ENCODE data around the gene DNAL4. TPM values are rescaled to one million over a fixed set of nuclear protein-coding genes. Genes with fewer than 3 reads are reported as not detected.

Gene DNAL4
- polyA plus RNA-seq, 3 donors: 8.9 to 9.3 (median 9.0) TPM

- no peak for DNase-seq
These were observed 58.8 kb downstream of the DNAL4 start for GRCh38 chr22:38735126-38735464.

DNA sequence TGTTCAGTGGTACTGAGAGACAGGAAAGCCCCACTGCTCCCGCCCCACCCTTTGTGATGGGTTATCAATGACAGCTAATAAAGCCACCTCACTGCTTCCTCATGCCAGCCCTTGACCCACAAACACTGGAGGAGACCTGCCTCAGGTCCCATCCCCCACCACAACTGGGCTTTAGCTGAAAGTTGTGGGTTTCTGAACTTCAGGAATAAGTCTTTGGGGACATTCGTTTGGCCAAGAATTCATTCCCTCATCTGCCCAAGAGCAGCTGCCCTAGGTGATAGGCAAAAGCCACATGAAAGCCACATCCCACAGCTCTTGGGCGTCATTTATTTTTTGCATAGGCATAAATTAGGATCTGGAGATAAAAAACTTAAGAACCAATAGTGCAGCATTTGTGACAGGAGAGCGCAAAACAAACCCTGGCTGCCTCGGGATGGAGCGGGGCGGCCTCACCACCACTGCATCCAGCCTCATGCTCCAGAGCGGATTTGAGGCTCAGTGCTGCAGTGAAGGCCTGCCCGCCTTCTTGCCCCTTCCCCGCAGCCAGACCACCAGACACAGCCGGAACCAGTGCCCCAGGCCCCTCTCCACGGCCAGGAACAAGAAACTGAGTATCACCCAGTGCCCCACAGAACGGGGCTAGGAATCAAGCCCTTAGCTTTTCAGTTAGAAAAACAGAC lies 59.4 kb downstream of the DNAL4 start:
- H3K4me2 ChIP-seq (replicated peaks; ENCODE audit: extremely low read depth, low read length, poor library complexity, severe bottlenecking): no peak overlapping the region
- peaks cover 77 to 91% of the 10 kb centered on the region in 2 donors for H3K36me3 ChIP-seq (replicated peaks in 1 of 2; ENCODE audit: control insufficient read depth in 1 of 2, insufficient read depth in 2 of 2, low read length in 2 of 2)
- no peak for DNase-seq
- intact Hi-C loops (cut with micrococcal nuclease): no loop called here
- H3K27me3 Mint-ChIP-seq (ENCODE audit: low read depth in 3 of 3): peaks cover 0 to 3% (median 0%) of the 10 kb centered on the region in 3 donors
- H3K27ac ChIP-seq (ENCODE audit: low read depth in 1 of 2, low read length in 2 of 2): peak overlapping the region; percentile 29 to 45
- no peak overlapping the region for H2AFZ ChIP-seq (ENCODE audit: insufficient read depth, low read depth, low read length, poor library complexity, severe bottlenecking)
- peaks cover 11% of the 10 kb centered on the region for H3K79me2 ChIP-seq (ENCODE audit: insufficient read depth, low read length)
- peaks cover 100% of the 10 kb centered on the region for H4K20me1 ChIP-seq (ENCODE audit: insufficient read depth, low read length)
- TF ChIP-seq, protein P1, sequence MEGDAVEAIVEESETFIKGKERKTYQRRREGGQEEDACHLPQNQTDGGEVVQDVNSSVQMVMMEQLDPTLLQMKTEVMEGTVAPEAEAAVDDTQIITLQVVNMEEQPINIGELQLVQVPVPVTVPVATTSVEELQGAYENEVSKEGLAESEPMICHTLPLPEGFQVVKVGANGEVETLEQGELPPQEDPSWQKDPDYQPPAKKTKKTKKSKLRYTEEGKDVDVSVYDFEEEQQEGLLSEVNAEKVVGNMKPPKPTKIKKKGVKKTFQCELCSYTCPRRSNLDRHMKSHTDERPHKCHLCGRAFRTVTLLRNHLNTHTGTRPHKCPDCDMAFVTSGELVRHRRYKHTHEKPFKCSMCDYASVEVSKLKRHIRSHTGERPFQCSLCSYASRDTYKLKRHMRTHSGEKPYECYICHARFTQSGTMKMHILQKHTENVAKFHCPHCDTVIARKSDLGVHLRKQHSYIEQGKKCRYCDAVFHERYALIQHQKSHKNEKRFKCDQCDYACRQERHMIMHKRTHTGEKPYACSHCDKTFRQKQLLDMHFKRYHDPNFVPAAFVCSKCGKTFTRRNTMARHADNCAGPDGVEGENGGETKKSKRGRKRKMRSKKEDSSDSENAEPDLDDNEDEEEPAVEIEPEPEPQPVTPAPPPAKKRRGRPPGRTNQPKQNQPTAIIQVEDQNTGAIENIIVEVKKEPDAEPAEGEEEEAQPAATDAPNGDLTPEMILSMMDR (IDR thresholded peaks at IDR 0.05): no peak
- no peaks in the 10 kb centered on the region for H3K27me3 ChIP-seq (ENCODE audit: control insufficient read depth in 2 of 2, insufficient read depth in 2 of 2, low read length in 2 of 2)
- H3K36me3 Mint-ChIP-seq: peaks cover 72 to 87% of the 10 kb centered on the region in 2 donors
- H3K9me3 ChIP-seq (replicated peaks in 1 of 2; ENCODE audit: control insufficient read depth in 1 of 2, insufficient read depth in 1 of 2, low read length in 2 of 2): no peaks in the 10 kb centered on the region
- 88% methylated on average over 11 of the region's 13 CpGs for WGBS (ENCODE audit: insufficient coverage)
- peak overlapping the region in 6 of 7 donors; percentile 58 to 80 (median 68) for H3K27ac Mint-ChIP-seq
- H3K4me3 Mint-ChIP-seq: no peak overlapping the region
- no peaks in the 10 kb centered on the region for H3K9me3 Mint-ChIP-seq
- H3K9ac ChIP-seq (ENCODE audit: insufficient read depth, low read length, poor library complexity, severe bottlenecking): no peak overlapping the region
- no peaks in the 10 kb centered on the region for H3K4me1 ChIP-seq (ENCODE audit: control insufficient read depth in 1 of 2, insufficient read depth in 2 of 2, low read length in 2 of 2)
- peaks cover 8% of the 10 kb centered on the region for H3K4me1 Mint-ChIP-seq
- H3K4me3 ChIP-seq (replicated peaks in 1 of 3; ENCODE audit: low read depth in 2 of 3, low read length in 3 of 3): no peak overlapping the region

More at GRCh38 chr22:38735126-38735464, 58.8 kb downstream of the DNAL4 start:
- Histone ChIP-seq H3K9me3 (replicated peaks in 1 of 2; ENCODE audit: control insufficient read depth in 1 of 2, insufficient read depth in 1 of 2, low read length in 2 of 2) (no peaks in the 10 kb centered on the region), H2AFZ (ENCODE audit: insufficient read depth, low read depth, low read length, poor library complexity, severe bottlenecking) (no peak overlapping the region), H3K27me3 (ENCODE audit: control insufficient read depth in 2 of 2, insufficient read depth in 2 of 2, low read length in 2 of 2) (no peaks in the 10 kb centered on the region), H3K36me3 (replicated peaks in 1 of 2; ENCODE audit: control insufficient read depth in 1 of 2, insufficient read depth in 2 of 2, low read length in 2 of 2) (peaks cover 77 to 91% of the 10 kb centered on the region in 2 donors), H3K9ac (ENCODE audit: insufficient read depth, low read length, poor library complexity, severe bottlenecking) (no peak overlapping the region), H3K27ac (ENCODE audit: low read depth in 1 of 2, low read length in 2 of 2) (peak overlapping the region in 1 of 2 donors; percentile 23), H3K4me1 (ENCODE audit: control insufficient read depth in 1 of 2, insufficient read depth in 2 of 2, low read length in 2 of 2) (no peaks in the 10 kb centered on the region), H3K4me3 (replicated peaks in 1 of 3; ENCODE audit: low read depth in 2 of 3, low read length in 3 of 3) (no peak overlapping the region), H3K4me2 (replicated peaks; ENCODE audit: extremely low read depth, low read length, poor library complexity, severe bottlenecking) (no peak overlapping the region), H3K79me2 (ENCODE audit: insufficient read depth, low read length) (peaks cover 17% of the 10 kb centered on the region), H4K20me1 (ENCODE audit: insufficient read depth, low read length) (peaks cover 100% of the 10 kb centered on the region)
- WGBS (ENCODE audit: insufficient coverage): 98% methylated on average over 7 of the region's 7 CpGs
- Mint-ChIP-seq H3K4me3 (no peak overlapping the region), H3K27ac (peak overlapping the region in 5 of 7 donors; percentile 26 to 69 (median 64)), H3K4me1 (peaks cover 8% of the 10 kb centered on the region), H3K9me3 (no peaks in the 10 kb centered on the region), H3K36me3 (peaks cover 73 to 87% of the 10 kb centered on the region in 2 donors), H3K27me3 (ENCODE audit: low read depth in 3 of 3) (peaks cover 0 to 3% (median 0%) of the 10 kb centered on the region in 3 donors)
- TF ChIP-seq, protein P1 (IDR thresholded peaks at IDR 0.05): no peak
- intact Hi-C loops (cut with micrococcal nuclease): no loop called here
